Prostate gland (tissue), 2 donors: ENCODE results near the gene PDGFC.

Source experiments
- POLR2A ChIP-seq: fragments of 450-650 bp; IDR thresholded peaks from one replicate; pipeline ENCODE4 v1.6.1; 2016; ENCODE audit warnings: antibody characterized with exemption, mild to moderate bottlenecking
- POLR2AphosphoS5 ChIP-seq: sonication (generic); formaldehyde crosslinking; IDR thresholded peaks from one replicate; pipeline ENCODE4 v1.6.1; 2017; ENCODE audit warnings: antibody characterized with exemption
- TF ChIP-seq, protein P1 (sequence below), 4 experiments: fragments of 200-600 bp in 2 of 4; fragments of 450-650 bp in 2 of 4; sonication (generic) in 2 of 4; IDR thresholded peaks; 1 replicate in 3 of 4; 2 replicates in 1 of 4; pipeline ENCODE4 v1.5.1; 2016 to 2019; ENCODE audit warnings: antibody characterized with exemption in 4 of 4, mild to moderate bottlenecking in 2 of 4, moderate library complexity in 2 of 4

- TF ChIP-seq POLR2A (no peak), POLR2AphosphoS5 (no peak)
- TF ChIP-seq, protein P1, sequence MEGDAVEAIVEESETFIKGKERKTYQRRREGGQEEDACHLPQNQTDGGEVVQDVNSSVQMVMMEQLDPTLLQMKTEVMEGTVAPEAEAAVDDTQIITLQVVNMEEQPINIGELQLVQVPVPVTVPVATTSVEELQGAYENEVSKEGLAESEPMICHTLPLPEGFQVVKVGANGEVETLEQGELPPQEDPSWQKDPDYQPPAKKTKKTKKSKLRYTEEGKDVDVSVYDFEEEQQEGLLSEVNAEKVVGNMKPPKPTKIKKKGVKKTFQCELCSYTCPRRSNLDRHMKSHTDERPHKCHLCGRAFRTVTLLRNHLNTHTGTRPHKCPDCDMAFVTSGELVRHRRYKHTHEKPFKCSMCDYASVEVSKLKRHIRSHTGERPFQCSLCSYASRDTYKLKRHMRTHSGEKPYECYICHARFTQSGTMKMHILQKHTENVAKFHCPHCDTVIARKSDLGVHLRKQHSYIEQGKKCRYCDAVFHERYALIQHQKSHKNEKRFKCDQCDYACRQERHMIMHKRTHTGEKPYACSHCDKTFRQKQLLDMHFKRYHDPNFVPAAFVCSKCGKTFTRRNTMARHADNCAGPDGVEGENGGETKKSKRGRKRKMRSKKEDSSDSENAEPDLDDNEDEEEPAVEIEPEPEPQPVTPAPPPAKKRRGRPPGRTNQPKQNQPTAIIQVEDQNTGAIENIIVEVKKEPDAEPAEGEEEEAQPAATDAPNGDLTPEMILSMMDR (IDR thresholded peaks at IDR 0.05), result no peak
Observed at GRCh38 chr4:156795727-156796126, 175.9 kb downstream of the PDGFC start.
